OCI-LY3 (cell line): ENCODE results near the gene MICALL1.

Experiments
- H2AFZ ChIP-seq: fragments of 200-600, 300-600 bp; shearing (Covaris generic); 2 replicates; pipeline ENCODE4 v1.6.0; 2014; ENCODE audit warnings: antibody characterized with exemption, low read depth, low read length
- H3K27ac ChIP-seq: fragments of 200-600, 300-600 bp; sonication (generic); 2 replicates; pipeline ENCODE4 v1.5.1; 2014; ENCODE audit warnings: mild to moderate bottlenecking, low read length, moderate library complexity, mixed read lengths
- H3K27me3 ChIP-seq: fragments of 200-600, 300-600 bp; sonication (generic); 2 replicates; pipeline ENCODE4 v1.6.1; 2014; ENCODE audit warnings: low read depth, low read length, mixed read lengths
- H3K36me3 ChIP-seq: fragments of 200-600, 300-600 bp; sonication (generic); replicated peaks from 2 replicates; pipeline ENCODE3; 2014; ENCODE audit warnings: low read depth, low read length, mixed read lengths
- H3K4me1 ChIP-seq: fragments of 300-600, 200-600 bp; sonication (generic); 2 replicates; pipeline ENCODE4 v1.6.1; 2014; ENCODE audit warnings: low read length, mixed read lengths
- H3K4me2 ChIP-seq: fragments of 200-600, 300-600 bp; sonication (generic); 2 replicates; pipeline ENCODE4 v1.6.1; 2014; ENCODE audit warnings: low read length, mixed read lengths
- H3K4me3 ChIP-seq: fragments of 300-600, 200-600 bp; sonication (generic); 2 replicates; pipeline ENCODE4 v1.5.1; 2014; ENCODE audit warnings: antibody characterized with exemption, mild to moderate bottlenecking, low read length, moderate library complexity
- H3K79me2 ChIP-seq: fragments of 300-600, 200-600 bp; shearing (Covaris generic); 2 replicates; pipeline ENCODE4 v1.6.1; 2014; ENCODE audit warnings: mild to moderate bottlenecking, low read length, mixed read lengths
- H3K9ac ChIP-seq: fragments of 300-600, 200-600 bp; shearing (Covaris generic); 2 replicates; pipeline ENCODE4 v1.6.0; 2014; ENCODE audit warnings: mild to moderate bottlenecking, low read length, moderate library complexity
- H3K9me3 ChIP-seq: fragments of 200-600, 300-600 bp; shearing (Covaris generic); 2 replicates; pipeline ENCODE4 v1.6.1; 2014; ENCODE audit warnings: low read length, mixed read lengths; ENCODE audit not compliant: insufficient read depth
- H4K20me1 ChIP-seq: fragments of 200-600, 300-600 bp; sonication (generic); 2 replicates; pipeline ENCODE4 v1.6.1; 2016; ENCODE audit warnings: low read length, mixed read lengths; ENCODE audit not compliant: insufficient read depth
- EZH2phosphoT487 ChIP-seq: fragments of 200-600 bp; shearing (Covaris generic); IDR thresholded peaks from 2 replicates; pipeline ENCODE4 v1.6.1; 2018; ENCODE audit warnings: antibody characterized with exemption, mixed run types, low read depth
- TF ChIP-seq, protein P1 (sequence below): fragments of 200-600, 300-600 bp; sonication (generic); IDR thresholded peaks from 2 replicates; pipeline ENCODE4 v1.5.1; 2014; ENCODE audit warnings: antibody characterized with exemption, low read length, low read depth

The MICALL1 gene

DNA sequence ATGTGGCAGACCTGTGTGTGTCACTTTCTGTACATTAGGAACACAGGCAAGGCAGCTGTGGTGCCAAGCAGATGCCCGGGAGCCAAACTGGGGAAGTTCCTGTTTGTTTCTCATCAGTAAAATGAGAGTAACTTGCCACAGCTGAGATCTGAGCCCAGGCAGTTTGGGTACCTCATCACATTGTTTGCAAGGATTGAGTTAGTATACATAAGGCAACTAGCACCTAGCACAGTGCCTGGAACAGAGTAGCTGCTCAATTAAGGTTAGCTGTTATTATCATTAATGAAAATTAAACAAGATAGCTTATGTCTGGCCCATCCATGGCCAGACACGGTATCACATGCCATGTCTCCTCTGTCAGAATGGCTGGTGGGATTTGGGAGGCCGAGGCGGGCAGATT lies 70.5 kb downstream of the MICALL1 start:
- H3K27me3 ChIP-seq: no peaks in the 10 kb centered on the region
- no peak overlapping the region for H2AFZ ChIP-seq
- no peak overlapping the region for H3K27ac ChIP-seq
- H3K9me3 ChIP-seq: no peaks in the 10 kb centered on the region
- H3K79me2 ChIP-seq: no peaks in the 10 kb centered on the region
- TF ChIP-seq, protein P1, sequence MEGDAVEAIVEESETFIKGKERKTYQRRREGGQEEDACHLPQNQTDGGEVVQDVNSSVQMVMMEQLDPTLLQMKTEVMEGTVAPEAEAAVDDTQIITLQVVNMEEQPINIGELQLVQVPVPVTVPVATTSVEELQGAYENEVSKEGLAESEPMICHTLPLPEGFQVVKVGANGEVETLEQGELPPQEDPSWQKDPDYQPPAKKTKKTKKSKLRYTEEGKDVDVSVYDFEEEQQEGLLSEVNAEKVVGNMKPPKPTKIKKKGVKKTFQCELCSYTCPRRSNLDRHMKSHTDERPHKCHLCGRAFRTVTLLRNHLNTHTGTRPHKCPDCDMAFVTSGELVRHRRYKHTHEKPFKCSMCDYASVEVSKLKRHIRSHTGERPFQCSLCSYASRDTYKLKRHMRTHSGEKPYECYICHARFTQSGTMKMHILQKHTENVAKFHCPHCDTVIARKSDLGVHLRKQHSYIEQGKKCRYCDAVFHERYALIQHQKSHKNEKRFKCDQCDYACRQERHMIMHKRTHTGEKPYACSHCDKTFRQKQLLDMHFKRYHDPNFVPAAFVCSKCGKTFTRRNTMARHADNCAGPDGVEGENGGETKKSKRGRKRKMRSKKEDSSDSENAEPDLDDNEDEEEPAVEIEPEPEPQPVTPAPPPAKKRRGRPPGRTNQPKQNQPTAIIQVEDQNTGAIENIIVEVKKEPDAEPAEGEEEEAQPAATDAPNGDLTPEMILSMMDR: no peak
- H3K4me2 ChIP-seq: no peak overlapping the region
- no peaks in the 10 kb centered on the region for H3K4me1 ChIP-seq
- H3K36me3 ChIP-seq: no peaks in the 10 kb centered on the region
- no peaks in the 10 kb centered on the region for H4K20me1 ChIP-seq
- no peak overlapping the region for H3K4me3 ChIP-seq
- no peak overlapping the region for H3K9ac ChIP-seq

- H3K4me1 ChIP-seq: no peaks in the 10 kb centered on the region
- no peaks in the 10 kb centered on the region for H4K20me1 ChIP-seq
- H3K9ac ChIP-seq: no peak overlapping the region
- H3K4me3 ChIP-seq: no peak overlapping the region
- no peaks in the 10 kb centered on the region for H3K36me3 ChIP-seq
- H3K27ac ChIP-seq: no peak overlapping the region
- no peaks in the 10 kb centered on the region for H3K79me2 ChIP-seq
- no peak overlapping the region for H3K4me2 ChIP-seq
- no peak overlapping the region for H2AFZ ChIP-seq
- TF ChIP-seq, protein P1: no peak
- TF ChIP-seq EZH2phosphoT487: no peak
- H3K9me3 ChIP-seq: no peaks in the 10 kb centered on the region
- H3K27me3 ChIP-seq: no peaks in the 10 kb centered on the region
These were observed 73.7 kb downstream of the MICALL1 start for GRCh38 chr22:37979782-37980181.

DNA sequence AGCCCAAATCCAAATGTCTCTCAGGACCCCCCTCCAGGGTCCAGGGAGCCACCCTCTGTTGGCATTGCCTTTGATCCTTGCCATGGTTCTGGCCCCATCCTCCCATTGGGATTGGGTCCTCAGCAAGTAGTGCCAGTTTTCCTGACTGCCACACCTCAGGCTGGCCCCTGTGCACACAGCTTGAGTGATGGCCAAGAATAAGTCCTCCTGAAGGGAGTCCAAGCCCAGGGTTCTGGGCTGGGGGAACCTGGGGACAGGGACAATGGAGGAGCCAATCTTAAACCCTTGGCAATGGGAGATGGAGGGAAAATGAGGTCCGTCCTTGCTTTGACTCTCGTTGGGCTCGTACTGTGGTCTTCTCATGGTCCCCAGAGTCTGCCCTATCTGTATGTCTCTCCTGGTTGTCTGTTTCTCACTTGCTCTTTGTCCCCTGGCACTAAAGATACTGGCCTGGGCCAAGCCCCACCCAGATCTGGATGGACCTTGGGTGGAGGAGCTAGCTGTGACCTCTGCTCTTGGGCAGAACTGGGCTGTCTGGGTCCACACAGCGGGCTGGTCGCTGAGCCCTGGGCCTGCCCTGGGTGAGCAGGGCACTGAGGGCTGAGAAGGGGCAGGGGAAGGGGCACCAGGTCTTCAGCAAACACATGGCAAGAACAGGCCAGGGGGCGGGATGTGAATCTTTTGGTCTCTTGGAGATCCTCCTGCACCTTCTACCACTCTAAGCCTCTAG lies 75.3 kb downstream of the MICALL1 start:
- Histone ChIP-seq H3K36me3 (no peaks in the 10 kb centered on the region), H4K20me1 (no peaks in the 10 kb centered on the region), H3K27ac (no peak overlapping the region), H3K9ac (no peak overlapping the region), H3K4me1 (no peaks in the 10 kb centered on the region), H3K79me2 (no peaks in the 10 kb centered on the region), H3K4me2 (no peak overlapping the region), H3K27me3 (no peaks in the 10 kb centered on the region), H2AFZ (no peak overlapping the region), H3K4me3 (no peak overlapping the region), H3K9me3 (no peaks in the 10 kb centered on the region)
- TF ChIP-seq, protein P1: no peak
- TF ChIP-seq EZH2phosphoT487: no peak

GRCh38 chr22:37982151-37982785 lies 76.2 kb downstream of the MICALL1 start:
- Histone ChIP-seq H3K4me3 (no peak overlapping the region), H3K9me3 (no peaks in the 10 kb centered on the region), H3K36me3 (no peaks in the 10 kb centered on the region), H3K27me3 (no peaks in the 10 kb centered on the region), H3K79me2 (no peaks in the 10 kb centered on the region), H4K20me1 (no peaks in the 10 kb centered on the region), H3K9ac (no peak overlapping the region), H2AFZ (no peak overlapping the region), H3K4me2 (no peak overlapping the region), H3K27ac (no peak overlapping the region), H3K4me1 (no peaks in the 10 kb centered on the region)
- TF ChIP-seq, protein P1: no peak
- no peak for TF ChIP-seq EZH2phosphoT487
